Upper lobe of left lung (tissue), 6 donors: ENCODE results near the gene ZCWPW2. TPM values are rescaled to one million over a fixed set of nuclear protein-coding genes. Genes with fewer than 3 reads are reported as not detected.

ENCODE experiments used
- ATAC-seq, 2 donors: fragments of 200-7000 bp; cut with Tn5 transposase; one replicate each; pipeline ENCODE4 v1.9.1; 2022; ENCODE audit warnings: mild to moderate bottlenecking in 2 of 2, moderate library complexity in 2 of 2; ENCODE audit not compliant: low FRiP score in 2 of 2
- DNase-seq, 2 donors: peaks; one replicate each; pipeline ENCODE4 v3.0.0-alpha.2; 2019 to 2020
- H3K27ac ChIP-seq, 4 donors: fragments of 200-600 bp; sonication (generic); one replicate each; pipeline ENCODE4 v1.5.1; 2016 to 2019
- H3K27me3 ChIP-seq, 4 donors: fragments of 200-600 bp; sonication (generic); one replicate each; pipeline ENCODE4 v1.5.1; 2017 to 2019
- H3K36me3 ChIP-seq, 4 donors: fragments of 200-600 bp; sonication (generic); one replicate each; pipeline ENCODE4 v1.5.1; 2016 to 2019
- H3K4me1 ChIP-seq, 4 donors: fragments of 200-600 bp; sonication (generic); one replicate each; pipeline ENCODE4 v1.5.1; 2018 to 2019
- H3K4me3 ChIP-seq, 4 donors: fragments of 200-600 bp; sonication (generic); one replicate each; pipeline ENCODE4 v1.5.1; 2017 to 2019; ENCODE audit warnings: mild to moderate bottlenecking in 2 of 4, moderate library complexity in 1 of 4
- H3K9me3 ChIP-seq, 4 donors: fragments of 200-600 bp; sonication (generic); one replicate each; pipeline ENCODE4 v1.5.1; 2018 to 2019
- CTCF ChIP-seq, 6 experiments: fragments of 450-650 bp in 4 of 6; fragments of 200-600 bp in 2 of 6; sonication (generic) in 2 of 6; IDR thresholded peaks; one replicate each; pipeline ENCODE4 v1.5.1; 2016 to 2019; ENCODE audit warnings: antibody characterized with exemption in 6 of 6
- EP300 ChIP-seq, 4 donors: sonication (generic); formaldehyde crosslinking; IDR thresholded peaks; one replicate each; pipeline ENCODE4 v1.5.1; 2017; ENCODE audit warnings: antibody characterized with exemption in 4 of 4, control low read depth in 2 of 4
- POLR2A ChIP-seq, 4 donors: fragments of 450-650 bp; IDR thresholded peaks; one replicate each; pipeline ENCODE4 v1.5.1; 2016 to 2017; ENCODE audit warnings: antibody characterized with exemption in 4 of 4, mild to moderate bottlenecking in 2 of 4
- POLR2AphosphoS5 ChIP-seq, 2 donors: sonication (generic); formaldehyde crosslinking; IDR thresholded peaks; one replicate each; pipeline ENCODE4 v1.5.1; 2017; ENCODE audit warnings: antibody characterized with exemption in 2 of 2
- WGBS, 2 donors: methylation state at CpG; one replicate each; pipeline ENCODE4 v1.1.5; 2017 to 2018; 5-methylcytosine and 5-hydroxymethylcytosine counted together
- total RNA-seq, 6 donors: library from RNA; depleted of rRNA in 4 of 6; stranded (reverse); fragments of >200 nt in 4 of 6; gene quantifications; one replicate each; pipeline versions ENCODE4 v1.1.0 to v1.2.1, GENCODE V29; 2016 to 2021
- donor health status: DM: no; HTN: no; CAD: no; lungs with moderate emphysema.
- donor health status: DM: no; HTN: yes; CAD: no; lungs with severe emphysema.

ZCWPW2 gene
- total RNA-seq, 6 donors from 2014 or later = 0.46 to 1.2 (median 0.89) TPM; not detected in 1

- no peak overlapping the region for H3K4me3 ChIP-seq
- no peak overlapping the region for H3K27ac ChIP-seq
- H3K4me1 ChIP-seq = no peaks in the 10 kb centered on the region
- 67 to 69% methylated on average over 2 of the region's 2 CpGs for WGBS, 2 donors
- H3K27me3 ChIP-seq = no peaks in the 10 kb centered on the region
- TF ChIP-seq EP300 (IDR thresholded peaks at IDR 0.05) (no peak), CTCF (IDR thresholded peaks at IDR 0.05) (no peak), POLR2AphosphoS5 (IDR thresholded peaks at IDR 0.05) (no peak), POLR2A (IDR thresholded peaks at IDR 0.05) (no peak)
- H3K9me3 ChIP-seq = no peaks in the 10 kb centered on the region
- peaks cover 0 to 65% (median 22%) of the 10 kb centered on the region in 4 donors for H3K36me3 ChIP-seq
- no peak for DNase-seq
- ATAC-seq = no peak
These were observed 13.3 kb upstream of the ZCWPW2 start for GRCh38 chr3:28335246-28335645.

DNA sequence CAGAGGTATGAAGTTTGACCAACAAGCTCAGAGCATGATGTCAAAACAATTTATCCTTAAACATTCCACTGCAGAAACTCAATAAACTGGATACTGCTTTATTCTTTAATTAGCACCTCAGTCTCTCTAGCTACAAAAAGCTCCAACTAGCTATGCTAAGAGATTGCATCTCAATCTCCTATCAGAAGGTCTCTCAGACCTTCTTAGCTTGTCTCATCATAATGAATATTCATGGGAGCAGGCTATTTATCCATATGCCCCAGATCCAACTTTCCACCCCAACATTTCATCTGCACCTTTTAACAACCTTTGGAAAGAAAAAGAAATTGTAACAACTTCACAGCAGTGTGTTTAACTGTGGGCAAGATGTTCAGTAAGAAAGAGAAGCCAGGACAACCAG lies 11.3 kb upstream of the ZCWPW2 start:
- no peak overlapping the region for H3K4me3 ChIP-seq
- peaks cover 0 to 50% (median 21%) of the 10 kb centered on the region in 4 donors for H3K36me3 ChIP-seq
- no peaks in the 10 kb centered on the region for H3K9me3 ChIP-seq
- no peak for ATAC-seq
- no peak overlapping the region for H3K27ac ChIP-seq
- H3K4me1 ChIP-seq = peaks cover 0 to 11% (median 6%) of the 10 kb centered on the region in 4 donors
- no peaks in the 10 kb centered on the region for H3K27me3 ChIP-seq
- no peak for DNase-seq
- TF ChIP-seq POLR2AphosphoS5 (IDR thresholded peaks at IDR 0.05) (no peak), CTCF (IDR thresholded peaks at IDR 0.05) (no peak), POLR2A (IDR thresholded peaks at IDR 0.05) (no peak)

DNA sequence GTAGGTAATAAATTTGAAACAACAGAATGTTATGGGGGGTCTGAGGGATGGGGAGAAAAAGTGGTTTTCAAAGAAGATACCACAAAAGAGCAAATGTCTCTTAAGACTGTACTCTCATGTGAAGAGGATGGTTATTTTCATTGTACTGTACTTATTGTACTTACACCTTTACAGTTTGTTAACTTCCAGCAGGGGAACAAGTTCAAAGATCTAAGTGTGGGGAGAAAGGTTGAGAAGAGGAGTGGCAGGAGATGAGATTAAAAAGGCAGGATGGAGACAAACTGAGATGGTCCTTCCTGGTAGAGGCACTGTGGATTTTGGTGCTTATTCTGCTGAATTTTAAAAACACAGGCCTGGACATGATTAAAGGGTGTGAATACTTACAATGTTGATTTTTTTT lies 5.4 kb upstream of the ZCWPW2 start:
- no peak for TF ChIP-seq CTCF (IDR thresholded peaks at IDR 0.05)
- TF ChIP-seq EP300 (IDR thresholded peaks at IDR 0.05) = no peak
- no peak for TF ChIP-seq POLR2AphosphoS5 (IDR thresholded peaks at IDR 0.05)
- TF ChIP-seq POLR2A (IDR thresholded peaks at IDR 0.05) = no peak
- H3K27me3 ChIP-seq = no peaks in the 10 kb centered on the region
- H3K4me3 ChIP-seq = no peak overlapping the region
- no peaks in the 10 kb centered on the region for H3K9me3 ChIP-seq
- peaks cover 0 to 22% (median 7%) of the 10 kb centered on the region in 4 donors for H3K36me3 ChIP-seq
- DNase-seq (no peak), ATAC-seq (no peak)
- peak overlapping the region in 1 of 4 donors; percentile 36 for H3K27ac ChIP-seq
- H3K4me1 ChIP-seq = peaks cover 16 to 56% (median 43%) of the 10 kb centered on the region in 4 donors

- DNase-seq = no peak
- no peak for ATAC-seq
- H3K4me1 ChIP-seq = peaks cover 24 to 66% (median 50%) of the 10 kb centered on the region in 4 donors
- peak overlapping the region in 1 of 4 donors; percentile 98 for H3K27ac ChIP-seq
- TF ChIP-seq POLR2A (IDR thresholded peaks at IDR 0.05) (no peak), EP300 (IDR thresholded peaks at IDR 0.05) (no peak), POLR2AphosphoS5 (IDR thresholded peaks at IDR 0.05) (no peak), CTCF (IDR thresholded peaks at IDR 0.05) (no peak)
- H3K36me3 ChIP-seq = no peaks in the 10 kb centered on the region
- H3K4me3 ChIP-seq = peak overlapping the region in 1 of 4 donors; percentile 79
- WGBS, 2 donors = 93 to 95% methylated on average over 1 of the region's 1 CpG
- no peaks in the 10 kb centered on the region for H3K9me3 ChIP-seq
- H3K27me3 ChIP-seq = no peaks in the 10 kb centered on the region
These were observed 2.8 kb upstream of the ZCWPW2 start for GRCh38 chr3:28345690-28346089.
